Naive thymus-derived CD4-positive, alpha-beta T cell (primary cell): ENCODE measurements around the gene OCIAD2. TPM values are rescaled to one million over a fixed set of nuclear protein-coding genes. Genes with fewer than 3 reads are reported as not detected.

ENCODE experiments used
- ATAC-seq: fragments of 150-1000 bp; cut with Tn5 transposase; 2 replicates; pipeline ENCODE4 v1.10.0; 2021; ENCODE audit warnings: mild to moderate bottlenecking, moderate library complexity
- CTCF ChIA-PET: fragments of 350-600 bp; sonication (Branson Sonifier 250); formaldehyde crosslinking; loops from one replicate; lab custom pipeline; 2021; ENCODE audit warnings: antibody characterized with exemption; lab: Charles Lee
- POLR2A ChIA-PET: fragments of 350-600 bp; sonication (Branson Sonifier 250); formaldehyde crosslinking; loops from one replicate; lab custom pipeline; 2021; ENCODE audit warnings: antibody characterized with exemption, inconsistent platforms; lab: Charles Lee
- DNase-seq, 9 donors: peaks; one replicate each; pipeline versions ENCODE4 v3.0.0 to v3.0.0-alpha.2; 2020 to 2022; ENCODE audit warnings: mixed read lengths in 1 of 9
- H3K27ac ChIP-seq: one replicate; pipeline ENCODE4 v1.7.0; 2013; ENCODE audit warnings: mild to moderate bottlenecking, low read depth, low read length, moderate library complexity
- H3K27me3 ChIP-seq, 2 donors: one replicate each; pipeline ENCODE4 v1.7.0; 2013; ENCODE audit warnings: low read length in 2 of 2, mild to moderate bottlenecking in 2 of 2, moderate library complexity in 2 of 2; ENCODE audit not compliant: control insufficient read depth in 2 of 2, insufficient read depth in 2 of 2
- H3K36me3 ChIP-seq, 3 experiments: 1 replicate in 2 of 3; 2 replicates in 1 of 3; pipeline ENCODE4 v1.7.0; 2013; ENCODE audit warnings: low read length in 3 of 3, mild to moderate bottlenecking in 3 of 3, moderate library complexity in 1 of 3; ENCODE audit not compliant: insufficient read depth in 3 of 3, control insufficient read depth in 2 of 3
- H3K4me1 ChIP-seq, 2 donors: one replicate each; pipeline ENCODE4 v1.7.0; 2013; ENCODE audit warnings: low read length in 2 of 2, mild to moderate bottlenecking in 2 of 2, moderate library complexity in 1 of 2; ENCODE audit not compliant: control insufficient read depth in 2 of 2, insufficient read depth in 2 of 2
- H3K4me3 ChIP-seq: 2 replicates; pipeline ENCODE4 v1.7.0; 2013; ENCODE audit warnings: mild to moderate bottlenecking, low read length
- H3K9me3 ChIP-seq, 3 experiments: 1 replicate in 2 of 3; 2 replicates in 1 of 3; pipeline ENCODE4 v1.7.0; 2013; ENCODE audit warnings: low read length in 3 of 3; ENCODE audit not compliant: control insufficient read depth in 2 of 3
- H3K27ac Mint-ChIP-seq, 9 donors: one replicate each; pipeline ENCODE4 v1.8.0; 2020 to 2022; ENCODE audit warnings: mixed read lengths in 9 of 9, mild to moderate bottlenecking in 8 of 9, moderate library complexity in 5 of 9, inconsistent platforms in 2 of 9
- H3K27me3 Mint-ChIP-seq, 5 donors: one replicate each; pipeline ENCODE4 v1.8.0; 2021 to 2022; ENCODE audit warnings: mixed read lengths in 5 of 5, mild to moderate bottlenecking in 1 of 5
- H3K36me3 Mint-ChIP-seq, 5 donors: one replicate each; pipeline ENCODE4 v1.8.0; 2020 to 2022; ENCODE audit warnings: mixed read lengths in 5 of 5, mild to moderate bottlenecking in 3 of 5, inconsistent platforms in 1 of 5
- H3K4me1 Mint-ChIP-seq, 7 donors: one replicate each; pipeline ENCODE4 v1.8.0; 2020 to 2022; ENCODE audit warnings: mixed read lengths in 7 of 7, mild to moderate bottlenecking in 3 of 7, inconsistent platforms in 1 of 7
- H3K4me3 Mint-ChIP-seq, 10 donors: one replicate each; pipeline ENCODE4 v1.8.0; 2020 to 2022; ENCODE audit warnings: mild to moderate bottlenecking in 10 of 10, mixed read lengths in 10 of 10, moderate library complexity in 6 of 10, inconsistent platforms in 2 of 10
- H3K9me3 Mint-ChIP-seq, 11 donors: one replicate each; pipeline ENCODE4 v1.8.0; 2020 to 2022; ENCODE audit warnings: mixed read lengths in 11 of 11, mild to moderate bottlenecking in 4 of 11, inconsistent platforms in 1 of 11, moderate library complexity in 1 of 11
- intact Hi-C, 2 donors: fragments of 100-400 bp; cut with micrococcal nuclease; formaldehyde crosslinking; loops; one replicate each; pipeline ENCODE4 v1.15.1; 2023
- polyA plus RNA-seq, 2 donors: library from polyadenylated mRNA; unstranded; fragments of 300-500 nt; fragmentation: Illumina TruSeq; gene quantifications; one replicate each; pipeline ENCODE4 v1.2.3, GENCODE V29; 2021
- total RNA-seq, 6 experiments: library from RNA in 5 of 6; stranded (reverse) in 5 of 6; gene quantifications; 1 replicate in 5 of 6; 2 replicates in 1 of 6; pipeline ENCODE4 v1.2.3 and lab custom pipeline; 2021 to 2026

OCIAD2 gene
- total and polyA plus RNA-seq, 7 experiments from 2014 or later, result 42.0 to 398 (median 141) TPM

GRCh38 chr4:48944756-48945241 lies 38.2 kb upstream of the OCIAD2 start:
- H3K9me3 Mint-ChIP-seq, result peaks cover 0 to 2% (median 0%) of the 10 kb centered on the region in 11 donors
- peak overlapping the region in 9 of 10 donors; percentile 13 to 76 (median 68) for H3K4me3 Mint-ChIP-seq
- H3K36me3 Mint-ChIP-seq, result no peaks in the 10 kb centered on the region
- H3K27me3 Mint-ChIP-seq, result peaks cover 0 to 18% (median 0%) of the 10 kb centered on the region in 5 donors
- peaks cover 6 to 57% (median 40%) of the 10 kb centered on the region in 7 donors for H3K4me1 Mint-ChIP-seq
- peak overlapping the region in 7 of 9 donors; percentile 27 to 88 (median 62) for H3K27ac Mint-ChIP-seq
- DNase-seq (peak in 8 of 9 donors; percentile 34 to 73 (median 60)), ATAC-seq (peak; percentile 89)
- intact Hi-C loops, result loop anchor here in 1 of 2 donors (1.0 to 5.0 kb wide), 3 partner anchors 19 to 164 kb away; partner anchors contain the start of genes FRYL and OCIAD2
- Histone ChIP-seq H3K27me3 (no peaks in the 10 kb centered on the region), H3K27ac (no peak overlapping the region), H3K4me1 (peaks cover 0 to 18% of the 10 kb centered on the region in 2 donors), H3K9me3 (no peaks in the 10 kb centered on the region), H3K4me3 (peak overlapping the region; percentile 25), H3K36me3 (no peaks in the 10 kb centered on the region)
- CTCF ChIA-PET, result interaction anchor here (0.6 to 2.1 kb wide), 10 partner anchors 13 to 506 kb away, joined by 3 to 10 read pairs (median 4); partner anchors contain the start of gene OCIAD2
- POLR2A ChIA-PET, result interaction anchor here (0.8 to 1.3 kb wide), 4 partner anchors 38 to 602 kb away, joined by 4 to 9 read pairs (median 4); partner anchors contain the start of gene OCIAD2

- H3K4me3 ChIP-seq, result no peak overlapping the region
- CTCF ChIA-PET, result interaction anchor here (0.6 to 2.1 kb wide), 6 partner anchors 14 to 364 kb away, joined by 3 to 10 read pairs (median 5); partner anchors contain the start of gene OCIAD2
- peaks cover 0 to 18% of the 10 kb centered on the region in 2 donors for H3K4me1 ChIP-seq
- H3K27me3 ChIP-seq, result no peaks in the 10 kb centered on the region
- peak overlapping the region in 9 of 10 donors; percentile 27 to 76 (median 68) for H3K4me3 Mint-ChIP-seq
- H3K27me3 Mint-ChIP-seq, result peaks cover 0 to 18% (median 0%) of the 10 kb centered on the region in 5 donors
- POLR2A ChIA-PET, result interaction anchor here (0.8 to 1.3 kb wide), 3 partner anchors 38 to 602 kb away, joined by 4 to 9 read pairs (median 4); partner anchors contain the start of gene OCIAD2
- H3K9me3 ChIP-seq, result no peaks in the 10 kb centered on the region
- intact Hi-C loops, result loop anchor here in 1 of 2 donors (1.0 to 5.0 kb wide), 2 partner anchors 19 to 37 kb away; partner anchors contain the start of gene OCIAD2
- H3K36me3 Mint-ChIP-seq, result no peaks in the 10 kb centered on the region
- peaks cover 6 to 56% (median 38%) of the 10 kb centered on the region in 7 donors for H3K4me1 Mint-ChIP-seq
- no peak overlapping the region for H3K27ac ChIP-seq
- ATAC-seq, result no peak
- H3K9me3 Mint-ChIP-seq, result peaks cover 0 to 2% (median 0%) of the 10 kb centered on the region in 11 donors
- H3K27ac Mint-ChIP-seq, result peak overlapping the region in 6 of 9 donors; percentile 2 to 77 (median 52)
- DNase-seq, result no peak
- no peaks in the 10 kb centered on the region for H3K36me3 ChIP-seq
Measured at GRCh38 chr4:48944252-48944651, 37.7 kb upstream of the OCIAD2 start.

- ATAC-seq (no peak), DNase-seq (no peak)
- Histone ChIP-seq H3K27ac (no peak overlapping the region), H3K9me3 (no peaks in the 10 kb centered on the region), H3K27me3 (no peaks in the 10 kb centered on the region), H3K4me3 (no peak overlapping the region), H3K36me3 (no peaks in the 10 kb centered on the region), H3K4me1 (peaks cover 0 to 18% of the 10 kb centered on the region in 2 donors)
- intact Hi-C loops, result loop anchor here in 1 of 2 donors (5.0 kb wide), 1 partner anchor 36 kb away; the partner anchor contains the start of gene OCIAD2
- H3K27ac Mint-ChIP-seq, result peak overlapping the region in 2 of 9 donors; percentile 80 to 81
- peaks cover 0 to 5% (median 0%) of the 10 kb centered on the region in 11 donors for H3K9me3 Mint-ChIP-seq
- H3K4me3 Mint-ChIP-seq, result no peak overlapping the region
- ChIA-PET CTCF (interaction anchor here (0.6 to 2.1 kb wide), 3 partner anchors 33 to 363 kb away, joined by 3 to 10 read pairs (median 4); partner anchors contain the start of gene OCIAD2), POLR2A (no interaction called here)
- H3K36me3 Mint-ChIP-seq, result no peaks in the 10 kb centered on the region
- H3K27me3 Mint-ChIP-seq, result peaks cover 0 to 18% (median 0%) of the 10 kb centered on the region in 5 donors
- H3K4me1 Mint-ChIP-seq, result peaks cover 6 to 47% (median 32%) of the 10 kb centered on the region in 7 donors
Measured at GRCh38 chr4:48943387-48943786, 36.8 kb upstream of the OCIAD2 start.

GRCh38 chr4:48939785-48940184 lies 33.2 kb upstream of the OCIAD2 start:
- Mint-ChIP-seq H3K4me1 (peaks cover 6 to 26% (median 18%) of the 10 kb centered on the region in 7 donors), H3K4me3 (no peak overlapping the region), H3K27ac (no peak overlapping the region), H3K27me3 (peaks cover 0 to 18% (median 0%) of the 10 kb centered on the region in 5 donors), H3K36me3 (peaks cover 0 to 4% (median 0%) of the 10 kb centered on the region in 5 donors), H3K9me3 (peaks cover 0 to 10% (median 4%) of the 10 kb centered on the region in 11 donors)
- ChIA-PET POLR2A (no interaction called here), CTCF (no interaction called here)
- Histone ChIP-seq H3K36me3 (no peaks in the 10 kb centered on the region), H3K27ac (no peak overlapping the region), H3K4me1 (peaks cover 0 to 12% of the 10 kb centered on the region in 2 donors), H3K27me3 (no peaks in the 10 kb centered on the region), H3K9me3 (no peaks in the 10 kb centered on the region), H3K4me3 (no peak overlapping the region)
- DNase-seq (no peak), ATAC-seq (no peak)
- intact Hi-C loops, result loop anchor here in 1 of 2 donors (5.0 kb wide), 1 partner anchor 32 kb away; the partner anchor contains the start of gene OCIAD2

- Histone ChIP-seq H3K27ac (no peak overlapping the region), H3K4me1 (peaks cover 0 to 4% of the 10 kb centered on the region in 2 donors), H3K36me3 (no peaks in the 10 kb centered on the region), H3K9me3 (no peaks in the 10 kb centered on the region), H3K27me3 (no peaks in the 10 kb centered on the region), H3K4me3 (no peak overlapping the region)
- CTCF ChIA-PET, result no interaction called here
- POLR2A ChIA-PET, result no interaction called here
- Mint-ChIP-seq H3K9me3 (peaks cover 0 to 10% (median 4%) of the 10 kb centered on the region in 11 donors), H3K4me1 (peaks cover 0 to 17% (median 9%) of the 10 kb centered on the region in 7 donors), H3K36me3 (peaks cover 0 to 4% (median 0%) of the 10 kb centered on the region in 5 donors), H3K27ac (no peak overlapping the region), H3K4me3 (no peak overlapping the region), H3K27me3 (peaks cover 0 to 18% (median 0%) of the 10 kb centered on the region in 5 donors)
- DNase-seq (no peak), ATAC-seq (no peak)
- intact Hi-C loops, result no loop called here
Measured at GRCh38 chr4:48938831-48939230, 32.3 kb upstream of the OCIAD2 start.

GRCh38 chr4:48937033-48937432 lies 30.5 kb upstream of the OCIAD2 start:
- H3K9me3 ChIP-seq, result no peaks in the 10 kb centered on the region
- Mint-ChIP-seq H3K4me3 (no peak overlapping the region), H3K27ac (no peak overlapping the region), H3K9me3 (peaks cover 0 to 10% (median 4%) of the 10 kb centered on the region in 11 donors), H3K27me3 (peaks cover 0 to 11% (median 0%) of the 10 kb centered on the region in 5 donors), H3K4me1 (peaks cover 0 to 7% (median 3%) of the 10 kb centered on the region in 7 donors), H3K36me3 (peaks cover 0 to 4% (median 0%) of the 10 kb centered on the region in 5 donors)
- POLR2A ChIA-PET, result no interaction called here
- no peak for ATAC-seq
- H3K36me3 ChIP-seq, result no peaks in the 10 kb centered on the region
- H3K27ac ChIP-seq, result no peak overlapping the region
- H3K4me1 ChIP-seq, result no peaks in the 10 kb centered on the region
- DNase-seq, result no peak
- H3K27me3 ChIP-seq, result no peaks in the 10 kb centered on the region
- no peak overlapping the region for H3K4me3 ChIP-seq
- CTCF ChIA-PET, result no interaction called here
- intact Hi-C loops, result no loop called here
